DMS153 (cell line): ENCODE data around the gene ZNF460.
A peak's percentile ranks its signal among the peaks of the same experiment; 100 is the strongest.
"Not testable (repeated sequence)": the region's sequence is repeated elsewhere in the genome, so short reads cannot be mapped to it uniquely, and the experiment has no call there.

Experiments
- DNase-seq: peaks from one replicate; lab custom pipeline; 2025; lab: John Stamatoyannopoulos, UW

Gene ZNF460

GRCh38 chr19:57280165-57280961, at the start of gene ZNF460:
TSS of gene ZNF460 (plus strand) at chr19:57280485. CDS start at chr19:57280807, 322 bp downstream.
- peak; percentile 92 for DNase-seq

GRCh38 chr19:57231686-57232085, 48.6 kb upstream of the ZNF460 start:
- DNase-seq: no peak

GRCh38 chr19:57233207-57233606, 47.1 kb upstream of the ZNF460 start:
- no peak for DNase-seq

GRCh38 chr19:57239982-57240310, 40.3 kb upstream of the ZNF460 start:
- no peak for DNase-seq

- DNase-seq: peak; percentile 88
Measured at GRCh38 chr19:57240311-57241090, 39.8 kb upstream of the ZNF460 start, which contains the start of gene ZNF805. TSS of gene ZNF805 (plus strand) at chr19:57240632. CDS start at chr19:57240892, 260 bp downstream.

- DNase-seq: no peak
Measured at GRCh38 chr19:57241176-57241575, 39.1 kb upstream of the ZNF460 start.

GRCh38 chr19:57242821-57243220, 37.5 kb upstream of the ZNF460 start:
- DNase-seq: no peak

GRCh38 chr19:57244513-57244912, 35.8 kb upstream of the ZNF460 start:
- DNase-seq: no peak

GRCh38 chr19:57245066-57245465, 35.2 kb upstream of the ZNF460 start:
- no peak for DNase-seq

- no peak for DNase-seq
Measured at GRCh38 chr19:57245959-57246358, 34.3 kb upstream of the ZNF460 start.

- DNase-seq: no peak
Measured at GRCh38 chr19:57248646-57249045, 31.6 kb upstream of the ZNF460 start.

- DNase-seq: no peak
Measured at GRCh38 chr19:57249329-57249728, 31.0 kb upstream of the ZNF460 start.

GRCh38 chr19:57253767-57254166, 26.5 kb upstream of the ZNF460 start:
- DNase-seq: not testable (repeated sequence)

- DNase-seq: no peak
Measured at GRCh38 chr19:57262044-57262443, 18.2 kb upstream of the ZNF460 start.

- DNase-seq: no peak
Measured at GRCh38 chr19:57263244-57263741, 17.0 kb upstream of the ZNF460 start.

GRCh38 chr19:57267291-57267690, 13.0 kb upstream of the ZNF460 start:
- no peak for DNase-seq

- no peak for DNase-seq
Measured at GRCh38 chr19:57269515-57270250, 10.6 kb upstream of the ZNF460 start.

GRCh38 chr19:57271280-57271679, 9.0 kb upstream of the ZNF460 start:
- no peak for DNase-seq

GRCh38 chr19:57273014-57273413, 7.3 kb upstream of the ZNF460 start:
- no peak for DNase-seq

GRCh38 chr19:57276430-57276829, 3.9 kb upstream of the ZNF460 start:
- DNase-seq: no peak

- not testable (repeated sequence) for DNase-seq
Measured at GRCh38 chr19:57278481-57278880, 1.8 kb upstream of the ZNF460 start.

- peak; percentile 89 for DNase-seq
Measured at GRCh38 chr19:57279418-57280164, 694 bp upstream of the ZNF460 start.
